HS-27A (cell line): ENCODE data around the gene CTSZ.
"Not testable (repeated sequence)": the region's sequence is repeated elsewhere in the genome, so short reads cannot be mapped to it uniquely, and the experiment has no call there.

Source experiments
- DNase-seq: peaks from one replicate; pipeline ENCODE4 v3.0.0-alpha.2; 2012; ENCODE audit warnings: low read depth, missing footprints

The CTSZ gene

GRCh38 chr20:59006864-59007664, at the start of gene CTSZ:
TSS of gene CTSZ (minus strand) at chr20:59007254. CDS start at chr20:59007128, 126 bp downstream.
- no peak for DNase-seq

GRCh38 chr20:59055302-59055701, 48.2 kb upstream of the CTSZ start:
- no peak for DNase-seq

- no peak for DNase-seq
These were observed 44.7 kb upstream of the CTSZ start for GRCh38 chr20:59051666-59052185.

- no peak for DNase-seq
These were observed 43.4 kb upstream of the CTSZ start for GRCh38 chr20:59050437-59050836.

GRCh38 chr20:59048681-59049030, 41.6 kb upstream of the CTSZ start:
- no peak for DNase-seq

GRCh38 chr20:59047938-59048680, 41.1 kb upstream of the CTSZ start:
- no peak for DNase-seq

- DNase-seq = no peak
These were observed 39.8 kb upstream of the CTSZ start for GRCh38 chr20:59046862-59047261.

- no peak for DNase-seq
These were observed 37.7 kb upstream of the CTSZ start for GRCh38 chr20:59044796-59045195.

GRCh38 chr20:59044295-59044694, 37.2 kb upstream of the CTSZ start:
- no peak for DNase-seq

GRCh38 chr20:59043698-59044097, 36.6 kb upstream of the CTSZ start:
- no peak for DNase-seq

- DNase-seq = peak; percentile 71
These were observed 36.0 kb upstream of the CTSZ start for GRCh38 chr20:59042796-59043631.

- no peak for DNase-seq
These were observed 35.2 kb upstream of the CTSZ start, which contains the start of gene PRELID3B for GRCh38 chr20:59042151-59042795. TSS of gene PRELID3B (minus strand) at chr20:59042786. CDS start at chr20:59042730, 56 bp downstream.

- not testable (repeated sequence) for DNase-seq
These were observed 34.4 kb upstream of the CTSZ start for GRCh38 chr20:59041487-59041886.

- no peak for DNase-seq
These were observed 33.6 kb upstream of the CTSZ start for GRCh38 chr20:59040667-59041066.

- DNase-seq = no peak
These were observed 32.2 kb upstream of the CTSZ start for GRCh38 chr20:59039233-59039632.

- no peak for DNase-seq
These were observed 30.3 kb upstream of the CTSZ start for GRCh38 chr20:59037386-59037785.

GRCh38 chr20:59035381-59035780, 28.3 kb upstream of the CTSZ start:
- DNase-seq = no peak

GRCh38 chr20:59033616-59034165, 26.6 kb upstream of the CTSZ start:
- no peak for DNase-seq

- DNase-seq = no peak
These were observed 26.0 kb upstream of the CTSZ start for GRCh38 chr20:59033093-59033492.

GRCh38 chr20:59032713-59033059, 25.6 kb upstream of the CTSZ start:
- DNase-seq = no peak

- DNase-seq = peak; percentile 80
These were observed 25.1 kb upstream of the CTSZ start, which contains the start of gene ATP5F1E for GRCh38 chr20:59032023-59032712. TSS of gene ATP5F1E (minus strand) at chr20:59032335. CDS start at chr20:59032251, 84 bp downstream.
